HCT116 (cell line): ENCODE results near the gene TNFAIP3. TPM values are rescaled to one million over a fixed set of nuclear protein-coding genes. Genes with fewer than 3 reads are reported as not detected.

Experiments used
- ATAC-seq: fragments of 200-7000 bp; cut with Tn5 transposase; 2 replicates; pipeline ENCODE4 v1.9.1; 2020; ENCODE audit warnings: mild to moderate bottlenecking, moderate library complexity
- BruUV-seq: library from RNA; stranded (reverse); fragments of 400-500 nt; replicated peaks from 2 replicates; lab custom pipeline; 2021; lab: Mats Ljungman, UMichigan
- CTCF ChIA-PET: fragments of 300-600 bp; sonication (Branson Sonifier 250); formaldehyde crosslinking; loops from one replicate; lab custom pipeline; 2021; ENCODE audit warnings: antibody characterized with exemption; lab: Charles Lee
- POLR2A ChIA-PET: fragments of 300-600, 350-600 bp; sonication (Branson Sonifier 250); formaldehyde crosslinking; loops from one replicate; lab custom pipeline; 2021; ENCODE audit warnings: antibody characterized with exemption; lab: Charles Lee
- RAD21 ChIA-PET, 2 experiments: fragments of 300-600 bp; sonication (Branson Sonifier 250); formaldehyde crosslinking; loops; one replicate each; lab custom pipeline; 2023; ENCODE audit warnings: low total read pairs in 2 of 2; ENCODE audit not compliant: uncharacterized antibody in 2 of 2, unreplicated experiment in 2 of 2, low non-redundant PET in 1 of 2; lab: Charles Lee
- DNase-seq: peaks from one replicate; pipeline ENCODE4 v3.0.0-alpha.2; 2010; ENCODE audit warnings: low read depth, low spot score
- H2AFZ ChIP-seq: fragments of 200-600 bp; shearing (Covaris generic), sonication (generic); 2 replicates; pipeline ENCODE4 v1.6.1; 2017; ENCODE audit warnings: low read depth, mixed run types, mixed read lengths, antibody characterized with exemption, low read length; ENCODE audit not compliant: poor library complexity, severe bottlenecking
- H3K27ac ChIP-seq: 2 replicates; pipeline ENCODE4 v1.5.1; 2012; ENCODE audit warnings: low read depth, low read length
- H3K27me3 ChIP-seq: fragments of 200-600 bp; sonication (generic); 2 replicates; pipeline ENCODE4 v1.6.1; 2016; ENCODE audit warnings: mixed run types, low read length, mixed read lengths; ENCODE audit not compliant: insufficient read depth
- H3K36me3 ChIP-seq, 2 experiments: fragments of 200-500 bp in 1 of 2; fragments of 200-600 bp in 1 of 2; sonication (Bioruptor generic) in 1 of 2; sonication (generic) in 1 of 2; 2 replicates each; pipeline versions ENCODE4 v1.5.1 to v1.6.1; 2014 to 2016; ENCODE audit warnings: low read length in 2 of 2, inconsistent platforms in 1 of 2, mixed read lengths in 1 of 2, mixed run types in 1 of 2; ENCODE audit not compliant: insufficient read depth in 2 of 2, control insufficient read depth in 1 of 2
- H3K4me1 ChIP-seq, 2 experiments: fragments of 200-600 bp in 1 of 2; sonication (generic) in 1 of 2; 2 replicates each; pipeline versions ENCODE4 v1.5.1 to v1.6.1; 2012 to 2017; ENCODE audit warnings: low read length in 2 of 2, inconsistent platforms in 1 of 2, mild to moderate bottlenecking in 1 of 2, mixed read lengths in 1 of 2, mixed run types in 1 of 2, moderate library complexity in 1 of 2; ENCODE audit not compliant: insufficient read depth in 2 of 2, control insufficient read depth in 1 of 2
- H3K4me2 ChIP-seq: fragments of 200-600 bp; sonication (generic); 2 replicates; pipeline ENCODE4 v1.6.1; 2017; ENCODE audit warnings: mixed run types, low read length, mixed read lengths
- H3K4me3 ChIP-seq, 2 experiments: fragments of 200-600 bp in 1 of 2; sonication (generic) in 1 of 2; replicated peaks in 1 of 2; 2 replicates each; pipeline ENCODE4 v1.5.1; 2011 to 2016; ENCODE audit warnings: low read length in 2 of 2, control low read depth in 1 of 2, low read depth in 1 of 2, mild to moderate bottlenecking in 1 of 2, mixed read lengths in 1 of 2, mixed run types in 1 of 2
- H3K79me2 ChIP-seq: fragments of 200-600 bp; sonication (generic); 2 replicates; pipeline ENCODE4 v1.6.1; 2017; ENCODE audit warnings: mild to moderate bottlenecking, mixed run types, low read length, moderate library complexity, mixed read lengths; ENCODE audit not compliant: insufficient read depth
- H3K9ac ChIP-seq: fragments of 200-600 bp; sonication (generic); 2 replicates; pipeline ENCODE4 v1.6.1; 2016; ENCODE audit warnings: low read length, mixed read lengths
- H3K9me2 ChIP-seq: fragments of 200-600 bp; sonication (generic), shearing (Covaris generic); 2 replicates; pipeline ENCODE4 v1.6.1; 2017; ENCODE audit warnings: mixed run types, mild to moderate bottlenecking, moderate library complexity; ENCODE audit not compliant: insufficient read depth
- H3K9me3 ChIP-seq, 2 experiments: fragments of 200-500 bp in 1 of 2; fragments of 200-600 bp in 1 of 2; sonication (Bioruptor generic) in 1 of 2; sonication (generic) in 1 of 2; 2 replicates each; pipeline ENCODE4 v1.6.1; 2014 to 2017; ENCODE audit warnings: low read length in 2 of 2, mixed read lengths in 2 of 2, inconsistent platforms in 1 of 2, low read depth in 1 of 2, mild to moderate bottlenecking in 1 of 2, mixed run types in 1 of 2, moderate library complexity in 1 of 2; ENCODE audit not compliant: control insufficient read depth in 1 of 2, insufficient read depth in 1 of 2
- H4K20me1 ChIP-seq: fragments of 200-600 bp; sonication (generic), shearing (Covaris generic); 2 replicates; pipeline ENCODE4 v1.6.1; 2017; ENCODE audit warnings: mixed run types, mild to moderate bottlenecking, moderate library complexity; ENCODE audit not compliant: insufficient read depth
- CEBPB ChIP-seq: IDR thresholded peaks from 2 replicates; pipeline ENCODE4 v1.6.1; 2012; ENCODE audit warnings: low read depth
- EGR1 ChIP-seq: IDR thresholded peaks from 2 replicates; pipeline ENCODE4 v1.6.1; 2012; ENCODE audit warnings: low read depth
- EZH2phosphoT487 ChIP-seq: fragments of 200-600 bp; IDR thresholded peaks from 2 replicates; pipeline ENCODE4 v1.6.1; 2018; ENCODE audit warnings: antibody characterized with exemption, borderline replicate concordance
- FOSL1 ChIP-seq: IDR thresholded peaks from 2 replicates; pipeline ENCODE4 v1.6.1; 2012; ENCODE audit warnings: low read depth
- JUND ChIP-seq: IDR thresholded peaks from 2 replicates; pipeline ENCODE4 v1.6.1; 2012
- RAD21 ChIP-seq: IDR thresholded peaks from 2 replicates; pipeline ENCODE4 v1.6.1; 2012; ENCODE audit warnings: low read depth, mild to moderate bottlenecking
- SIN3A ChIP-seq: IDR thresholded peaks from 2 replicates; pipeline ENCODE4 v1.6.1; 2012; ENCODE audit warnings: low read depth
- SP1 ChIP-seq: IDR thresholded peaks from 2 replicates; pipeline ENCODE4 v1.6.1; 2012; ENCODE audit warnings: low read depth
- YY1 ChIP-seq: IDR thresholded peaks from 2 replicates; pipeline ENCODE4 v1.6.1; 2011; ENCODE audit warnings: low read length, low read depth, moderate library complexity, mild to moderate bottlenecking; ENCODE audit not compliant: insufficient replicate concordance; ENCODE audit errors: extremely low read depth
- ZBTB33 ChIP-seq: IDR thresholded peaks from 2 replicates; pipeline ENCODE4 v1.6.1; 2011; ENCODE audit warnings: mild to moderate bottlenecking, low read length, moderate library complexity; ENCODE audit not compliant: insufficient replicate concordance; ENCODE audit errors: extremely low read depth
- ZNF274 ChIP-seq: fragments of 200-500 bp; sonication (Bioruptor generic); IDR thresholded peaks from 2 replicates; pipeline ENCODE4 v1.6.1; 2014; ENCODE audit warnings: mild to moderate bottlenecking, low read depth, low read length, inconsistent platforms
- intact Hi-C: fragments of 100-400 bp; cut with micrococcal nuclease; formaldehyde crosslinking; loops from 2 replicates; pipeline ENCODE4 v1.10.0; 2022
- total RNA-seq: library from RNA; stranded (reverse); gene quantifications from one replicate; pipeline ENCODE4 v1.2.1, GENCODE V29; 2021; ENCODE audit not compliant: unreplicated experiment
- TF ChIP-seq, protein P1 (sequence below), 3 experiments: fragments of 200-600 bp in 1 of 3; sonication (generic) in 1 of 3; IDR thresholded peaks in 2 of 3; conservative IDR thresholded peaks in 1 of 3; 2 replicates each; pipeline ENCODE4 v1.5.1; 2012 to 2017; ENCODE audit warnings: low read depth in 2 of 3, low read length in 2 of 3, antibody characterized with exemption in 1 of 3, borderline replicate concordance in 1 of 3, control low read depth in 1 of 3, mild to moderate bottlenecking in 1 of 3, mixed read lengths in 1 of 3, mixed run types in 1 of 3, moderate library complexity in 1 of 3; ENCODE audit not compliant: insufficient read depth in 1 of 3

TNFAIP3 gene
- total RNA-seq, 1 experiment from 2014 or later = 4.4 TPM

DNA sequence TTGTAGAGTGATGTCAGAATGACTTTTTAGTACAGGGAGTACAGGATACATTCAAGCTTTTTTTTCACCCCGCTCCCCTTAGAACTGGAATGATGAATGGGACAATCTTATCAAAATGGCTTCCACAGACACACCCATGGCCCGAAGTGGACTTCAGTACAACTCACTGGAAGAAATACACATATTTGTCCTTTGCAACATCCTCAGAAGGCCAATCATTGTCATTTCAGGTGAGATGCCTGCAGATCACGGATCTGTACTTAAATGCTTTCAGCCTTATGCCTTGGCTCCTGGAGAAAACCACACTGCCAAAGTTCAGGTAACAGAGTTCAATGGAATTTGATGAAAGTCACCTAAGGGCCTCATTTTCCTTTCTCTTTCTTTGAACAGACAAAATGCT, 8.5 kb downstream of the TNFAIP3 start:
- Histone ChIP-seq H3K4me1 (no peaks in the 10 kb centered on the region; a peak in 1 of 4 replicates), H4K20me1 (no peaks in the 10 kb centered on the region), H3K9me3 (no peaks in the 10 kb centered on the region), H3K9me2 (no peaks in the 10 kb centered on the region), H3K36me3 (peaks cover 6% of the 10 kb centered on the region in 2 experiments; a peak in 2 of 4 replicates), H3K27me3 (no peaks in the 10 kb centered on the region), H3K9ac (no peak overlapping the region), H3K27ac (no peak overlapping the region), H3K4me2 (no peak overlapping the region), H3K4me3 (no peak overlapping the region), H2AFZ (no peak overlapping the region), H3K79me2 (no peaks in the 10 kb centered on the region)
- no peak for DNase-seq
- RAD21 ChIA-PET = no interaction called here
- no peak for ATAC-seq
- TF ChIP-seq EZH2phosphoT487 (no peak), ZNF274 (no peak), SIN3A (no peak), CEBPB (no peak), RAD21 (no peak), SP1 (no peak), JUND (no peak), YY1 (no peak), FOSL1 (no peak), EGR1 (no peak)
- CTCF ChIA-PET = no interaction called here
- intact Hi-C loops = no loop called here
- POLR2A ChIA-PET = no interaction called here
- BruUV-seq = no TSS peak

GRCh38 chr6:137876547-137876946, 9.5 kb downstream of the TNFAIP3 start:
- no peaks in the 10 kb centered on the region for H3K79me2 ChIP-seq
- no peak overlapping the region for H3K4me2 ChIP-seq
- no peak overlapping the region for H3K27ac ChIP-seq
- peaks cover 6 to 7% of the 10 kb centered on the region in 2 experiments; a peak in 2 of 4 replicates for H3K36me3 ChIP-seq
- H3K4me3 ChIP-seq = no peak overlapping the region
- no peaks in the 10 kb centered on the region for H4K20me1 ChIP-seq
- intact Hi-C loops = no loop called here
- ChIA-PET RAD21 (no interaction called here), POLR2A (no interaction called here), CTCF (interaction anchor here (1.0 kb wide), 1 partner anchor 10 kb away, joined by 3 read pairs; no protein-coding TSS in a partner anchor)
- H3K4me1 ChIP-seq = no peaks in the 10 kb centered on the region; a peak in 1 of 4 replicates
- TF ChIP-seq ZBTB33 (no peak), SIN3A (no peak), EZH2phosphoT487 (no peak), ZNF274 (no peak), RAD21 (no peak)
- TF ChIP-seq, protein P1, sequence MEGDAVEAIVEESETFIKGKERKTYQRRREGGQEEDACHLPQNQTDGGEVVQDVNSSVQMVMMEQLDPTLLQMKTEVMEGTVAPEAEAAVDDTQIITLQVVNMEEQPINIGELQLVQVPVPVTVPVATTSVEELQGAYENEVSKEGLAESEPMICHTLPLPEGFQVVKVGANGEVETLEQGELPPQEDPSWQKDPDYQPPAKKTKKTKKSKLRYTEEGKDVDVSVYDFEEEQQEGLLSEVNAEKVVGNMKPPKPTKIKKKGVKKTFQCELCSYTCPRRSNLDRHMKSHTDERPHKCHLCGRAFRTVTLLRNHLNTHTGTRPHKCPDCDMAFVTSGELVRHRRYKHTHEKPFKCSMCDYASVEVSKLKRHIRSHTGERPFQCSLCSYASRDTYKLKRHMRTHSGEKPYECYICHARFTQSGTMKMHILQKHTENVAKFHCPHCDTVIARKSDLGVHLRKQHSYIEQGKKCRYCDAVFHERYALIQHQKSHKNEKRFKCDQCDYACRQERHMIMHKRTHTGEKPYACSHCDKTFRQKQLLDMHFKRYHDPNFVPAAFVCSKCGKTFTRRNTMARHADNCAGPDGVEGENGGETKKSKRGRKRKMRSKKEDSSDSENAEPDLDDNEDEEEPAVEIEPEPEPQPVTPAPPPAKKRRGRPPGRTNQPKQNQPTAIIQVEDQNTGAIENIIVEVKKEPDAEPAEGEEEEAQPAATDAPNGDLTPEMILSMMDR (IDR thresholded peaks at IDR 0.05 in 2 of 3, conservative IDR thresholded peaks at IDR 0.05 in 1 of 3; ENCODE audit: borderline replicate concordance in 1 of 3, insufficient read depth in 1 of 3, low read depth in 2 of 3, low read length in 2 of 3) = no peak
- ATAC-seq = no peak
- no peak for DNase-seq
- H3K9ac ChIP-seq = no peak overlapping the region
- no peaks in the 10 kb centered on the region for H3K9me2 ChIP-seq
- H2AFZ ChIP-seq = no peak overlapping the region
- H3K27me3 ChIP-seq = no peaks in the 10 kb centered on the region
- no TSS peak for BruUV-seq
- H3K9me3 ChIP-seq = no peaks in the 10 kb centered on the region
